GM10266 (cell line): ENCODE data around the gene LYL1.

Experiments used
- DNase-seq: peaks from one replicate; pipeline ENCODE4 v3.0.0; 2012; ENCODE audit errors: extremely low spot score
- CTCF ChIP-seq: IDR thresholded peaks from 2 replicates; pipeline ENCODE4 v1.5.1; 2012; ENCODE audit warnings: mild to moderate bottlenecking, low read depth; ENCODE audit not compliant: control insufficient read depth, insufficient read depth; ENCODE audit errors: missing control alignments

Gene LYL1

GRCh38 chr19:13051557-13052165 lies 51.0 kb downstream of the LYL1 start:
- no peak for TF ChIP-seq CTCF
- no peak for DNase-seq

GRCh38 chr19:13050274-13050673 lies 52.4 kb downstream of the LYL1 start:
- no peak for DNase-seq
- no peak for TF ChIP-seq CTCF
